NCI-H1092 treated with DMSO at 0.1 percent for 48 hours (cell line): ENCODE data around the gene TAF11L14.

ENCODE experiments used
- DNase-seq: peaks from one replicate; lab custom pipeline; 2025; lab: John Stamatoyannopoulos, UW

The TAF11L14 gene

GRCh38 chr5:17679597-17680203, 45.4 kb downstream of the TAF11L14 start:
- DNase-seq = no peak

GRCh38 chr5:17680737-17681136, 46.5 kb downstream of the TAF11L14 start:
- no peak for DNase-seq
